H9 (cell line): ENCODE data around the gene SEMA3F. TPM values are rescaled to one million over a fixed set of nuclear protein-coding genes. Genes with fewer than 3 reads are reported as not detected.

Experiments used
- DNase-seq: peaks from one replicate; pipeline ENCODE4 v3.0.0-alpha.2; 2017
- H2AFZ ChIP-seq: one replicate; pipeline ENCODE4 v1.6.1; 2013; ENCODE audit warnings: mild to moderate bottlenecking, low read length, control low read depth, moderate library complexity
- H2AK5ac ChIP-seq: 2 replicates; pipeline ENCODE4 v1.6.1; 2013; ENCODE audit warnings: low read length, control low read depth, mixed read lengths; ENCODE audit not compliant: insufficient read length
- H2BK120ac ChIP-seq: one replicate; pipeline ENCODE4 v1.6.1; 2013; ENCODE audit warnings: low read depth, mild to moderate bottlenecking, low read length, control low read depth, inconsistent platforms; ENCODE audit not compliant: poor library complexity, severe bottlenecking
- H2BK12ac ChIP-seq: 2 replicates; pipeline ENCODE4 v1.6.1; 2013; ENCODE audit warnings: low read length, control low read depth, mixed read lengths, low read depth; ENCODE audit not compliant: insufficient read length
- H2BK15ac ChIP-seq: 2 replicates; pipeline ENCODE4 v1.6.1; 2013; ENCODE audit warnings: low read depth, low read length, control low read depth
- H2BK20ac ChIP-seq: one replicate; pipeline ENCODE4 v1.6.1; 2013; ENCODE audit warnings: low read depth, mild to moderate bottlenecking, low read length, control low read depth, inconsistent platforms; ENCODE audit not compliant: poor library complexity, severe bottlenecking
- H2BK5ac ChIP-seq: 2 replicates; pipeline ENCODE4 v1.6.1; 2013; ENCODE audit warnings: low read length, control low read depth, mixed read lengths; ENCODE audit not compliant: insufficient read length
- H3K14ac ChIP-seq: 2 replicates; pipeline ENCODE4 v1.6.1; 2013; ENCODE audit warnings: low read length, control low read depth; ENCODE audit not compliant: insufficient read depth
- H3K18ac ChIP-seq: 2 replicates; pipeline ENCODE4 v1.6.1; 2013; ENCODE audit warnings: low read depth, mild to moderate bottlenecking, mixed read lengths, low read length, control low read depth; ENCODE audit not compliant: insufficient read length
- H3K23ac ChIP-seq: 2 replicates; pipeline ENCODE4 v1.6.1; 2013; ENCODE audit warnings: low read length, control low read depth, mixed read lengths, low read depth; ENCODE audit not compliant: insufficient read length
- H3K23me2 ChIP-seq: 2 replicates; pipeline ENCODE4 v1.6.1; 2013; ENCODE audit warnings: low read depth, mild to moderate bottlenecking, mixed read lengths, low read length, control low read depth; ENCODE audit not compliant: insufficient read length, poor library complexity, severe bottlenecking
- H3K27ac ChIP-seq: 2 replicates; pipeline ENCODE4 v1.5.1; 2013; ENCODE audit warnings: low read length, control low read depth, mixed read lengths, low read depth; ENCODE audit not compliant: insufficient read length
- H3K27me3 ChIP-seq: 2 replicates; pipeline ENCODE4 v1.6.1; 2013; ENCODE audit warnings: low read length, control low read depth, inconsistent platforms; ENCODE audit not compliant: insufficient read depth
- H3K4ac ChIP-seq: 2 replicates; pipeline ENCODE4 v1.6.1; 2013; ENCODE audit warnings: low read depth, mild to moderate bottlenecking, control low read depth, inconsistent platforms, low read length, moderate library complexity
- H3K4me1 ChIP-seq: 2 replicates; pipeline ENCODE4 v1.6.1; 2013; ENCODE audit warnings: low read length, control low read depth, inconsistent platforms; ENCODE audit not compliant: insufficient read depth
- H3K4me2 ChIP-seq: 2 replicates; pipeline ENCODE4 v1.6.1; 2013; ENCODE audit warnings: low read length, control low read depth, mixed read lengths; ENCODE audit not compliant: insufficient read length, insufficient read depth
- H3K56ac ChIP-seq: 2 replicates; pipeline ENCODE4 v1.6.1; 2013; ENCODE audit warnings: low read depth, mild to moderate bottlenecking, mixed read lengths, low read length, control low read depth; ENCODE audit not compliant: insufficient read length
- H3K79me1 ChIP-seq: 2 replicates; pipeline ENCODE4 v1.6.1; 2013; ENCODE audit warnings: low read depth, mild to moderate bottlenecking, moderate library complexity, low read length, control low read depth, inconsistent platforms; ENCODE audit not compliant: insufficient read depth, poor library complexity, severe bottlenecking
- H3K79me2 ChIP-seq: 2 replicates; pipeline ENCODE4 v1.6.1; 2013; ENCODE audit warnings: low read length, control low read depth, inconsistent platforms; ENCODE audit not compliant: insufficient read depth
- H3K9ac ChIP-seq: 2 replicates; pipeline ENCODE4 v1.6.1; 2013; ENCODE audit warnings: low read length, control low read depth, mixed read lengths; ENCODE audit not compliant: insufficient read length; ENCODE audit errors: extremely low read depth
- H3K9me3 ChIP-seq: one replicate; pipeline ENCODE4 v1.6.1; 2013; ENCODE audit warnings: low read depth, low read length, inconsistent platforms; ENCODE audit not compliant: control insufficient read depth
- H3T11ph ChIP-seq: one replicate; pipeline ENCODE4 v1.6.1; 2013; ENCODE audit warnings: mild to moderate bottlenecking, low read length, control low read depth, inconsistent platforms
- H4K20me1 ChIP-seq: one replicate; pipeline ENCODE4 v1.6.1; 2013; ENCODE audit not compliant: control insufficient read depth, insufficient read length, insufficient read depth
- H4K5ac ChIP-seq: 2 replicates; pipeline ENCODE4 v1.6.1; 2013; ENCODE audit warnings: low read depth, mild to moderate bottlenecking, mixed read lengths, low read length, control low read depth; ENCODE audit not compliant: insufficient read length
- H4K8ac ChIP-seq: replicated peaks from 2 replicates; pipeline ENCODE4 v1.6.1; 2013; ENCODE audit warnings: low read length, control low read depth, mixed read lengths, low read depth; ENCODE audit not compliant: insufficient read length
- H4K91ac ChIP-seq: 2 replicates; pipeline ENCODE4 v1.6.1; 2013; ENCODE audit warnings: low read depth, mild to moderate bottlenecking, moderate library complexity, mixed read lengths, low read length, control low read depth; ENCODE audit not compliant: insufficient read length
- H3K27ac Mint-ChIP-seq, 3 experiments: 2 replicates in 2 of 3; 3 replicates in 1 of 3; pipeline ENCODE4 v1.8.0; 2020 to 2021; ENCODE audit warnings: mixed read lengths in 3 of 3, mild to moderate bottlenecking in 1 of 3, moderate library complexity in 1 of 3
- H3K27me3 Mint-ChIP-seq: 2 replicates; pipeline ENCODE4 v1.8.0; 2021; ENCODE audit warnings: low read depth, mild to moderate bottlenecking, moderate library complexity, mixed read lengths
- H3K36me3 Mint-ChIP-seq, 3 experiments: 2 replicates in 2 of 3; 3 replicates in 1 of 3; pipeline ENCODE4 v1.8.0; 2020 to 2021; ENCODE audit warnings: low read depth in 3 of 3, mixed read lengths in 3 of 3; ENCODE audit not compliant: insufficient read depth in 1 of 3
- H3K4me1 Mint-ChIP-seq, 2 experiments: 2 replicates each; pipeline ENCODE4 v1.8.0; 2020; ENCODE audit warnings: mixed read lengths in 2 of 2
- H3K4me3 Mint-ChIP-seq, 2 experiments: 2 replicates in 1 of 2; 3 replicates in 1 of 2; pipeline ENCODE4 v1.8.0; 2020 to 2021; ENCODE audit warnings: mild to moderate bottlenecking in 2 of 2, mixed read lengths in 2 of 2, moderate library complexity in 1 of 2
- H3K9me3 Mint-ChIP-seq, 2 experiments: 2 replicates in 1 of 2; 3 replicates in 1 of 2; pipeline ENCODE4 v1.8.0; 2020; ENCODE audit warnings: mild to moderate bottlenecking in 2 of 2, mixed read lengths in 2 of 2, moderate library complexity in 1 of 2
- CTCF ChIP-seq: fragments of 200-600 bp; sonication (generic); conservative IDR thresholded peaks from 3 replicates; pipeline ENCODE4 v1.8.0; 2021; ENCODE audit warnings: antibody characterized with exemption, mild to moderate bottlenecking
- WGBS: extraction: QIAGEN DNeasy Blood & Tissue Kit; methylation state at CpG from one replicate; pipeline ENCODE4 v1.1.7; 2013; ENCODE audit warnings: missing lambda C conversion rate, low lambda C conversion rate, mixed read lengths; ENCODE audit not compliant: insufficient read length; ENCODE audit errors: extremely low coverage; 5-methylcytosine and 5-hydroxymethylcytosine counted together
- total RNA-seq: library from RNA; stranded (reverse); gene quantifications from 2 replicates; pipeline ENCODE4 v1.2.1, GENCODE V29; 2021

Gene SEMA3F
- total RNA-seq, 1 experiment from 2014 or later = 14.3 TPM

GRCh38 chr3:50136714-50137405, 18.3 kb upstream of the SEMA3F start:
- Histone ChIP-seq H2AK5ac (no peak overlapping the region), H3K4me2 (no peak overlapping the region), H4K8ac (no peak overlapping the region), H2BK15ac (no peak overlapping the region), H4K91ac (no peak overlapping the region), H3K79me1 (no peaks in the 10 kb centered on the region), H3K4me1 (peaks cover 8% of the 10 kb centered on the region; the same call in 1 of the 2 replicates), H4K5ac (no peak overlapping the region), H2AFZ (no peak overlapping the region), H2BK20ac (no peak overlapping the region), H3K27me3 (no peaks in the 10 kb centered on the region), H3T11ph (no peak overlapping the region), H3K18ac (no peak overlapping the region), H3K9me3 (no peaks in the 10 kb centered on the region), H3K23me2 (no peaks in the 10 kb centered on the region), H3K4ac (no peak overlapping the region), H3K9ac (no peak overlapping the region), H2BK12ac (no peak overlapping the region), H2BK120ac (no peak overlapping the region), H3K14ac (no peak overlapping the region), H3K27ac (no peak overlapping the region), H3K56ac (no peak overlapping the region), H3K23ac (no peak overlapping the region), H2BK5ac (no peak overlapping the region), H3K79me2 (no peaks in the 10 kb centered on the region), H4K20me1 (no peaks in the 10 kb centered on the region)
- WGBS = no CpG with 5 or more reads among the region's 6 CpGs
- no peak for TF ChIP-seq CTCF
- H3K27me3 Mint-ChIP-seq = no peaks in the 10 kb centered on the region; the same call in none of the 2 replicates
- no peak for DNase-seq
- no peak overlapping the region; a peak in 1 of 7 replicates for H3K27ac Mint-ChIP-seq
- no peak overlapping the region; a peak in 1 of 5 replicates for H3K4me3 Mint-ChIP-seq
- H3K9me3 Mint-ChIP-seq = no peaks in the 10 kb centered on the region
- H3K4me1 Mint-ChIP-seq = peaks cover 31 to 55% of the 10 kb centered on the region in 2 experiments
- H3K36me3 Mint-ChIP-seq = no peaks in the 10 kb centered on the region; a peak in 1 of 7 replicates
